Endothelial cell of umbilical vein (primary cell): Measurements from ENCODE around the gene LYPD5. TPM values are rescaled to one million over a fixed set of nuclear protein-coding genes. Genes with fewer than 3 reads are reported as not detected.

Experiments
- BruUV-seq: library from RNA; stranded (reverse); fragments of 400-500 nt; replicated peaks from 2 replicates; lab custom pipeline; 2021; lab: Mats Ljungman, UMichigan
- CTCF ChIA-PET: fragments of 300-600, 350-600 bp; sonication (Branson Sonifier 250); formaldehyde crosslinking; loops from one replicate; lab custom pipeline; 2021; ENCODE audit warnings: antibody characterized with exemption, inconsistent platforms; lab: Charles Lee
- POLR2A ChIA-PET: fragments of 300-600, 350-600 bp; sonication (Branson Sonifier 250); formaldehyde crosslinking; loops from one replicate; lab custom pipeline; 2021; ENCODE audit warnings: antibody characterized with exemption, inconsistent platforms; lab: Charles Lee
- DNase-seq: peaks from one replicate; pipeline ENCODE4 v3.0.0-alpha.2; 2011; ENCODE audit warnings: low read depth, low spot score
- FAIRE-seq: peaks from 2 replicates; lab custom pipeline; 2011; peaks lifted over from hg19 to GRCh38; lab: Jason Lieb, UNC
- H2AFZ ChIP-seq: 2 replicates; pipeline ENCODE4 v1.6.0; 2012; ENCODE audit warnings: low read depth, low read length, control low read depth, inconsistent platforms
- H3K27ac ChIP-seq: 2 replicates; pipeline ENCODE4 v1.5.1; 2011; ENCODE audit warnings: low read depth, mild to moderate bottlenecking, control low read depth, low read length, moderate library complexity; ENCODE audit not compliant: insufficient read depth
- H3K27me3 ChIP-seq, 2 experiments: 2 replicates each; pipeline versions ENCODE4 v1.6.0 to v1.6.1; 2011; ENCODE audit warnings: low read length in 2 of 2, mixed read lengths in 1 of 2; ENCODE audit not compliant: control insufficient read depth in 2 of 2, insufficient read depth in 2 of 2
- H3K36me3 ChIP-seq, 2 experiments: 2 replicates in 1 of 2; 3 replicates in 1 of 2; pipeline ENCODE4 v1.5.1; 2011; ENCODE audit warnings: low read length in 2 of 2, mild to moderate bottlenecking in 1 of 2, moderate library complexity in 1 of 2; ENCODE audit not compliant: control insufficient read depth in 2 of 2, insufficient read depth in 2 of 2; ENCODE audit errors: extremely low read depth in 1 of 2
- H3K4me1 ChIP-seq: 3 replicates; pipeline ENCODE4 v1.5.1; 2011; ENCODE audit warnings: mild to moderate bottlenecking, low read length; ENCODE audit not compliant: control insufficient read depth, insufficient read depth; ENCODE audit errors: extremely low read depth
- H3K4me2 ChIP-seq: 2 replicates; pipeline ENCODE4 v1.6.1; 2011; ENCODE audit warnings: low read length, control low read depth, mixed read lengths; ENCODE audit not compliant: insufficient read depth
- H3K4me3 ChIP-seq, 3 experiments: fragments of 200-600 bp in 1 of 3; sonication (generic), shearing (Covaris generic) in 1 of 3; replicated peaks in 1 of 3; 2 replicates each; pipeline ENCODE4 v1.5.1; 2011 to 2016; ENCODE audit warnings: control low read depth in 3 of 3, low read length in 3 of 3, mild to moderate bottlenecking in 2 of 3, inconsistent platforms in 1 of 3, low read depth in 1 of 3, moderate library complexity in 1 of 3; ENCODE audit not compliant: insufficient read depth in 1 of 3
- H3K79me2 ChIP-seq: 2 replicates; pipeline ENCODE4 v1.6.0; 2012; ENCODE audit warnings: low read length, inconsistent platforms; ENCODE audit not compliant: control insufficient read depth, insufficient read depth
- H3K9ac ChIP-seq: replicated peaks from 2 replicates; pipeline ENCODE3; 2011; ENCODE audit warnings: low read length, control low read depth; ENCODE audit not compliant: insufficient read depth; ENCODE audit errors: extremely low read depth
- H3K9me1 ChIP-seq: replicated peaks from 3 replicates; pipeline ENCODE4 v1.6.0; 2011; ENCODE audit warnings: mild to moderate bottlenecking, low read length; ENCODE audit not compliant: control insufficient read depth, insufficient read depth; ENCODE audit errors: extremely low read depth
- H3K9me3 ChIP-seq: replicated peaks from 2 replicates; pipeline ENCODE4 v1.5.1; 2012; ENCODE audit warnings: low read length, inconsistent platforms; ENCODE audit not compliant: control insufficient read depth, insufficient read depth
- H4K20me1 ChIP-seq: replicated peaks from 2 replicates; pipeline ENCODE3; 2011; ENCODE audit warnings: mild to moderate bottlenecking, low read length; ENCODE audit not compliant: control insufficient read depth, insufficient read depth; ENCODE audit errors: extremely low read depth
- CTCF ChIP-seq, 2 donors: IDR thresholded peaks; 1 replicate in 1 of 2; 2 replicates in 1 of 2; pipeline ENCODE4 v1.5.1; 2011; ENCODE audit warnings: low read length in 2 of 2, mild to moderate bottlenecking in 2 of 2, moderate library complexity in 2 of 2, control low read depth in 1 of 2, inconsistent platforms in 1 of 2, low read depth in 1 of 2; ENCODE audit not compliant: insufficient read depth in 1 of 2; ENCODE audit errors: extremely low read depth in 1 of 2
- FOS ChIP-seq: IDR thresholded peaks from 2 replicates; pipeline ENCODE4 v1.6.1; 2011; ENCODE audit warnings: mild to moderate bottlenecking, low read length, moderate library complexity, borderline replicate concordance; ENCODE audit not compliant: insufficient read depth
- GATA2 ChIP-seq: IDR thresholded peaks from 2 replicates; pipeline ENCODE4 v1.7.0; 2011; ENCODE audit warnings: low read depth, mild to moderate bottlenecking, moderate library complexity, mixed read lengths, low read length; ENCODE audit not compliant: insufficient read length, insufficient read depth
- JUN ChIP-seq: IDR thresholded peaks from 2 replicates; pipeline ENCODE4 v1.6.1; 2011; ENCODE audit warnings: borderline replicate concordance, low read depth; ENCODE audit not compliant: insufficient read length, insufficient read depth
- MYC ChIP-seq: IDR thresholded peaks from one replicate; pipeline ENCODE4 v1.6.1; 2011; ENCODE audit warnings: mild to moderate bottlenecking, low read depth, low read length
- POLR2A ChIP-seq: IDR thresholded peaks from 2 replicates; pipeline ENCODE4 v1.6.1; 2012; ENCODE audit warnings: low read depth, mild to moderate bottlenecking, control low read depth, low read length
- dilution Hi-C: fragments of 300-500 bp; cut with MboI; formaldehyde crosslinking; loops from one replicate; pipeline ENCODE4 v1.15.0; 2019; ENCODE audit warnings: low sequenced_read_pairs; ENCODE audit not compliant: extremely low pct_ligation_motif_present
- intact Hi-C: fragments of 100-400 bp; cut with micrococcal nuclease; formaldehyde crosslinking; loops from one replicate; pipeline ENCODE4 v1.10.0; 2022
- polyA plus RNA-seq, 4 experiments: library from polyadenylated mRNA; depleted of rRNA in 3 of 4; stranded (reverse) in 3 of 4; unstranded in 1 of 4; fragments of >200 nt; gene quantifications; 2 replicates each; pipeline versions ENCODE4 v1.2.1 to v1.2.3, GENCODE V29; 2011 to 2012; ENCODE audit warnings: missing spikeins in 1 of 4
- total RNA-seq: library from RNA; stranded (reverse); gene quantifications from 2 replicates; pipeline ENCODE4 v1.2.3, GENCODE V29; 2021

Gene LYPD5
- total and polyA plus RNA-seq, 2 donors (not counting 3 experiments of a cell fraction or from before 2014, with no cell fraction given) = 0.28 TPM; not detected in 1

GRCh38 chr19:43814663-43815352 lies 12.6 kb upstream of the LYPD5 start:
- ChIA-PET CTCF (interaction anchor here (0.8 to 1.9 kb wide), 5 partner anchors 12 to 259 kb away, joined by 3 to 4 read pairs (median 3); partner anchors contain the start of gene ZNF283), POLR2A (interaction anchor here (0.7 kb wide), 1 partner anchor 66 kb away, joined by 4 read pairs; no protein-coding TSS in a partner anchor)
- Histone ChIP-seq H3K36me3 (no peaks in the 10 kb centered on the region), H2AFZ (no peak overlapping the region), H3K27me3 (peaks cover under 1 to 3% of the 10 kb centered on the region in 2 experiments), H3K9ac (no peak overlapping the region), H3K79me2 (no peaks in the 10 kb centered on the region), H3K4me2 (no peak overlapping the region), H4K20me1 (no peaks in the 10 kb centered on the region), H3K4me1 (no peaks in the 10 kb centered on the region), H3K9me1 (no peaks in the 10 kb centered on the region), H3K27ac (no peak overlapping the region), H3K4me3 (no peak overlapping the region), H3K9me3 (no peaks in the 10 kb centered on the region)
- TF ChIP-seq FOS (no peak), CTCF (IDR thresholded peaks at IDR 0.05; ENCODE audit: extremely low read depth in 1 of 2, insufficient read depth in 1 of 2, low read depth in 1 of 2, low read length in 2 of 2) (no peak), JUN (no peak), MYC (no peak), GATA2 (no peak), POLR2A (no peak)
- FAIRE-seq = no peak
- intact Hi-C loops = no loop called here
- no TSS peak for BruUV-seq
- DNase-seq = no peak
- dilution Hi-C loops = no loop called here
